Effector memory CD8-positive, alpha-beta T cell (primary cell): ENCODE data around the gene GORASP2.
A peak's percentile ranks its signal among the peaks of the same experiment; 100 is the strongest.

Experiments used
- ATAC-seq: fragments of 150-1000 bp; cut with Tn5 transposase; replicated peaks from 2 replicates; pipeline ENCODE4 v1.10.0; 2021; ENCODE audit warnings: mild to moderate bottlenecking, moderate library complexity
- DNase-seq, 3 experiments: peaks; one replicate each; pipeline ENCODE4 v3.0.0; 2021
- H3K27ac Mint-ChIP-seq, 2 donors: one replicate each; pipeline ENCODE4 v1.8.0; 2022; ENCODE audit warnings: mild to moderate bottlenecking in 2 of 2, mixed read lengths in 2 of 2, moderate library complexity in 2 of 2
- H3K27me3 Mint-ChIP-seq, 2 donors: one replicate each; pipeline ENCODE4 v1.8.0; 2022; ENCODE audit warnings: mixed read lengths in 2 of 2
- H3K36me3 Mint-ChIP-seq: one replicate; pipeline ENCODE4 v1.8.0; 2022; ENCODE audit warnings: mild to moderate bottlenecking, moderate library complexity, mixed read lengths; ENCODE audit not compliant: insufficient read depth
- H3K4me1 Mint-ChIP-seq, 2 donors: one replicate each; pipeline ENCODE4 v1.8.0; 2022; ENCODE audit warnings: low read depth in 2 of 2, mixed read lengths in 2 of 2
- H3K4me3 Mint-ChIP-seq, 2 donors: one replicate each; pipeline ENCODE4 v1.8.0; 2022; ENCODE audit warnings: mild to moderate bottlenecking in 2 of 2, mixed read lengths in 2 of 2, moderate library complexity in 2 of 2
- H3K9me3 Mint-ChIP-seq, 2 donors: one replicate each; pipeline ENCODE4 v1.8.0; 2022; ENCODE audit warnings: mixed read lengths in 2 of 2

The GORASP2 gene

GRCh38 chr2:170929686-170930050, 615 bp downstream of the GORASP2 start:
- Mint-ChIP-seq H3K36me3 (peaks cover 21% of the 10 kb centered on the region), H3K4me3 (peak overlapping the region; percentile 94 to 97), H3K27me3 (no peaks in the 10 kb centered on the region), H3K9me3 (no peaks in the 10 kb centered on the region), H3K4me1 (peaks cover 23 to 45% of the 10 kb centered on the region in 2 donors), H3K27ac (peak overlapping the region; percentile 94 to 95)
- peak; percentile 11 to 26 (median 22) for DNase-seq
- no peak for ATAC-seq

GRCh38 chr2:170930131-170930990, 1.3 kb downstream of the GORASP2 start:
- H3K4me3 Mint-ChIP-seq, result peak overlapping the region; percentile 94 to 97
- H3K27ac Mint-ChIP-seq, result peak overlapping the region; percentile 94 to 95
- H3K9me3 Mint-ChIP-seq, result no peaks in the 10 kb centered on the region
- peaks cover 23 to 52% of the 10 kb centered on the region in 2 donors for H3K4me1 Mint-ChIP-seq
- ATAC-seq (peak; percentile 48), DNase-seq (peak; percentile 58 to 63 (median 59))
- H3K27me3 Mint-ChIP-seq, result no peaks in the 10 kb centered on the region
- H3K36me3 Mint-ChIP-seq, result peaks cover 28% of the 10 kb centered on the region

- peaks cover 33% of the 10 kb centered on the region for H3K36me3 Mint-ChIP-seq
- H3K27ac Mint-ChIP-seq, result peak overlapping the region; percentile 94 to 95
- peaks cover 28 to 56% of the 10 kb centered on the region in 2 donors for H3K4me1 Mint-ChIP-seq
- H3K9me3 Mint-ChIP-seq, result no peaks in the 10 kb centered on the region
- no peak for ATAC-seq
- no peaks in the 10 kb centered on the region for H3K27me3 Mint-ChIP-seq
- peak overlapping the region; percentile 94 to 97 for H3K4me3 Mint-ChIP-seq
- DNase-seq, result no peak
These were observed 1.9 kb downstream of the GORASP2 start for GRCh38 chr2:170930991-170931266.

GRCh38 chr2:170932166-170932565, 3.1 kb downstream of the GORASP2 start:
- peaks cover 28 to 56% of the 10 kb centered on the region in 2 donors for H3K4me1 Mint-ChIP-seq
- no peak for DNase-seq
- H3K27me3 Mint-ChIP-seq, result no peaks in the 10 kb centered on the region
- no peak for ATAC-seq
- H3K9me3 Mint-ChIP-seq, result no peaks in the 10 kb centered on the region
- H3K27ac Mint-ChIP-seq, result no peak overlapping the region
- peaks cover 42% of the 10 kb centered on the region for H3K36me3 Mint-ChIP-seq
- no peak overlapping the region for H3K4me3 Mint-ChIP-seq

GRCh38 chr2:170932948-170933347, 3.9 kb downstream of the GORASP2 start:
- DNase-seq, result no peak
- H3K27me3 Mint-ChIP-seq, result no peaks in the 10 kb centered on the region
- no peak overlapping the region for H3K4me3 Mint-ChIP-seq
- H3K9me3 Mint-ChIP-seq, result no peaks in the 10 kb centered on the region
- H3K36me3 Mint-ChIP-seq, result peaks cover 42% of the 10 kb centered on the region
- ATAC-seq, result no peak
- H3K4me1 Mint-ChIP-seq, result peaks cover 32 to 58% of the 10 kb centered on the region in 2 donors
- peak overlapping the region in 1 of 2 donors; percentile 7 for H3K27ac Mint-ChIP-seq

- Mint-ChIP-seq H3K27me3 (no peaks in the 10 kb centered on the region), H3K4me1 (peaks cover 40 to 63% of the 10 kb centered on the region in 2 donors), H3K27ac (peak overlapping the region in 1 of 2 donors; percentile 49), H3K9me3 (no peaks in the 10 kb centered on the region), H3K36me3 (peaks cover 35% of the 10 kb centered on the region), H3K4me3 (peak overlapping the region in 1 of 2 donors; percentile 22)
- DNase-seq (no peak), ATAC-seq (no peak)
These were observed 8.8 kb downstream of the GORASP2 start for GRCh38 chr2:170937709-170938379.

- H3K36me3 Mint-ChIP-seq, result peaks cover 26% of the 10 kb centered on the region
- no peak for DNase-seq
- peak overlapping the region in 1 of 2 donors; percentile 3 for H3K4me3 Mint-ChIP-seq
- peaks cover 45 to 57% of the 10 kb centered on the region in 2 donors for H3K4me1 Mint-ChIP-seq
- H3K27ac Mint-ChIP-seq, result no peak overlapping the region
- H3K9me3 Mint-ChIP-seq, result no peaks in the 10 kb centered on the region
- H3K27me3 Mint-ChIP-seq, result no peaks in the 10 kb centered on the region
- peak; percentile 43 for ATAC-seq
These were observed 11.0 kb downstream of the GORASP2 start for GRCh38 chr2:170940066-170940465.

- no peak overlapping the region for H3K27ac Mint-ChIP-seq
- DNase-seq (no peak), ATAC-seq (no peak)
- H3K4me1 Mint-ChIP-seq, result peaks cover 42 to 58% of the 10 kb centered on the region in 2 donors
- no peaks in the 10 kb centered on the region for H3K9me3 Mint-ChIP-seq
- no peak overlapping the region for H3K4me3 Mint-ChIP-seq
- no peaks in the 10 kb centered on the region for H3K27me3 Mint-ChIP-seq
- H3K36me3 Mint-ChIP-seq, result peaks cover 12% of the 10 kb centered on the region
These were observed 13.6 kb downstream of the GORASP2 start for GRCh38 chr2:170942615-170943014.

GRCh38 chr2:170943041-170943440, 14.0 kb downstream of the GORASP2 start:
- H3K9me3 Mint-ChIP-seq, result no peaks in the 10 kb centered on the region
- DNase-seq (no peak), ATAC-seq (no peak)
- no peak overlapping the region for H3K4me3 Mint-ChIP-seq
- peaks cover 12% of the 10 kb centered on the region for H3K36me3 Mint-ChIP-seq
- no peak overlapping the region for H3K27ac Mint-ChIP-seq
- no peaks in the 10 kb centered on the region for H3K27me3 Mint-ChIP-seq
- peaks cover 42 to 55% of the 10 kb centered on the region in 2 donors for H3K4me1 Mint-ChIP-seq

GRCh38 chr2:170943596-170943995, 14.5 kb downstream of the GORASP2 start:
- DNase-seq (no peak), ATAC-seq (no peak)
- Mint-ChIP-seq H3K4me3 (no peak overlapping the region), H3K27me3 (no peaks in the 10 kb centered on the region), H3K4me1 (peaks cover 40 to 51% of the 10 kb centered on the region in 2 donors), H3K9me3 (no peaks in the 10 kb centered on the region), H3K27ac (no peak overlapping the region), H3K36me3 (peaks cover 10% of the 10 kb centered on the region)

GRCh38 chr2:170944545-170944944, 15.5 kb downstream of the GORASP2 start:
- H3K27ac Mint-ChIP-seq, result no peak overlapping the region
- H3K27me3 Mint-ChIP-seq, result no peaks in the 10 kb centered on the region
- peaks cover 14% of the 10 kb centered on the region for H3K36me3 Mint-ChIP-seq
- ATAC-seq (no peak), DNase-seq (no peak)
- H3K9me3 Mint-ChIP-seq, result no peaks in the 10 kb centered on the region
- H3K4me1 Mint-ChIP-seq, result peaks cover 35 to 43% of the 10 kb centered on the region in 2 donors
- H3K4me3 Mint-ChIP-seq, result no peak overlapping the region

- no peaks in the 10 kb centered on the region for H3K27me3 Mint-ChIP-seq
- H3K4me3 Mint-ChIP-seq, result no peak overlapping the region
These were observed 20.4 kb downstream of the GORASP2 start for GRCh38 chr2:170949415-170949814.

GRCh38 chr2:170950221-170950761, 21.2 kb downstream of the GORASP2 start:
- ATAC-seq (no peak), DNase-seq (no peak)
- H3K9me3 Mint-ChIP-seq, result no peaks in the 10 kb centered on the region
- H3K4me3 Mint-ChIP-seq, result no peak overlapping the region
- H3K27me3 Mint-ChIP-seq, result no peaks in the 10 kb centered on the region
- H3K36me3 Mint-ChIP-seq, result peaks cover 57% of the 10 kb centered on the region
- peak overlapping the region in 1 of 2 donors; percentile 30 for H3K27ac Mint-ChIP-seq
- H3K4me1 Mint-ChIP-seq, result peaks cover 6 to 10% of the 10 kb centered on the region in 2 donors

More at GRCh38 chr2:170949415-170949814, 20.4 kb downstream of the GORASP2 start:
- peaks cover 54% of the 10 kb centered on the region for H3K36me3 Mint-ChIP-seq
- no peaks in the 10 kb centered on the region for H3K9me3 Mint-ChIP-seq
- DNase-seq (no peak), ATAC-seq (no peak)
- H3K27ac Mint-ChIP-seq, result no peak overlapping the region
- H3K4me1 Mint-ChIP-seq, result peaks cover 9 to 16% of the 10 kb centered on the region in 2 donors
